Omental fat pad (tissue), 4 donors: Measurements from ENCODE around the gene TRPM3. TPM values are rescaled to one million over a fixed set of nuclear protein-coding genes. Genes with fewer than 3 reads are reported as not detected.

Experiments
- ATAC-seq: fragments of 150-250 bp; one replicate; pipeline ENCODE4 v1.9.1; 2016; ENCODE audit warnings: mild to moderate bottlenecking, moderate library complexity; ENCODE audit not compliant: low FRiP score
- DNase-seq: peaks from one replicate; pipeline ENCODE4 v3.0.0-alpha.2; 2019; ENCODE audit warnings: low spot score
- total RNA-seq, 4 donors: library from RNA; depleted of rRNA; stranded (reverse); fragments of >200 nt; gene quantifications; one replicate each; pipeline ENCODE4 v1.1.0, GENCODE V29; 2016
- TF ChIP-seq, protein P1 (sequence below), 3 donors: fragments of 450-650 bp; IDR thresholded peaks; one replicate each; pipeline ENCODE4 v1.5.1; 2016 to 2017; ENCODE audit warnings: antibody characterized with exemption in 3 of 3, mild to moderate bottlenecking in 3 of 3, moderate library complexity in 2 of 3

TRPM3 gene
- total RNA-seq, 4 donors from 2014 or later = 0.60 to 9.3 (median 1.5) TPM

DNA sequence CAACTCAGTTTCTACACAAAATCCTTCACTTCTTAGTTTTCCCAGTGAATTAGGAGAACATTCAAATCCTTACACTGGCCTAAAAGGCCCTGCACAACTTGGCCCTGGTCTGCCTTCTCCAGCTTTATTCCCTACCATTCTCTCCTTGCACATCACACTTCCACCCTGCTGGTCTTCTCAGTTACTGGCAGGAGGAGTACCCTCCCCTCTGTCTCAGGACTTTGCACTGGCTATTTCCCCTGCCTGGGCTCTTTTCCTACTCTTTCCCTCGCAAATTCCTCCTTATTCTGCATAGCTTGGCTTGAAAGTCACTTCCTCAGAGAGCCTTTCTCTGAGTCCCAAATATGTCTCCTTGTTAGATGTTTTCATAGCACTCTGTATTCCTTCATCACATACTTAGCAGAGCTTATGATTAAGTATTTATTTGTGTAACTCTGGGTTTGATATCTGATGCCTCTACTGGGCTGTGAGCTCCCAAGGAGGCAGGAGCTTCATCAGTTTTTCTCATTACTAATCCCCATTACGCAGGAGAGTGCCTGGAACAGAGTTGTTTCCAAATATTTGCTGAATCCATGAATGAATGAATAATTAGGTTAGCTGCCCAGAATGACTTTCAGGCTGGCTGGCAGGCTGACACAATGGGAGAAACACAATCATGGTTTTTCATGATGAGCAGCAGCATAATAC, 547.1 kb downstream of the TRPM3 start:
- DNase-seq = no peak
- TF ChIP-seq, protein P1, sequence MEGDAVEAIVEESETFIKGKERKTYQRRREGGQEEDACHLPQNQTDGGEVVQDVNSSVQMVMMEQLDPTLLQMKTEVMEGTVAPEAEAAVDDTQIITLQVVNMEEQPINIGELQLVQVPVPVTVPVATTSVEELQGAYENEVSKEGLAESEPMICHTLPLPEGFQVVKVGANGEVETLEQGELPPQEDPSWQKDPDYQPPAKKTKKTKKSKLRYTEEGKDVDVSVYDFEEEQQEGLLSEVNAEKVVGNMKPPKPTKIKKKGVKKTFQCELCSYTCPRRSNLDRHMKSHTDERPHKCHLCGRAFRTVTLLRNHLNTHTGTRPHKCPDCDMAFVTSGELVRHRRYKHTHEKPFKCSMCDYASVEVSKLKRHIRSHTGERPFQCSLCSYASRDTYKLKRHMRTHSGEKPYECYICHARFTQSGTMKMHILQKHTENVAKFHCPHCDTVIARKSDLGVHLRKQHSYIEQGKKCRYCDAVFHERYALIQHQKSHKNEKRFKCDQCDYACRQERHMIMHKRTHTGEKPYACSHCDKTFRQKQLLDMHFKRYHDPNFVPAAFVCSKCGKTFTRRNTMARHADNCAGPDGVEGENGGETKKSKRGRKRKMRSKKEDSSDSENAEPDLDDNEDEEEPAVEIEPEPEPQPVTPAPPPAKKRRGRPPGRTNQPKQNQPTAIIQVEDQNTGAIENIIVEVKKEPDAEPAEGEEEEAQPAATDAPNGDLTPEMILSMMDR (IDR thresholded peaks at IDR 0.05) = no peak
- ATAC-seq = peak; percentile 79

DNA sequence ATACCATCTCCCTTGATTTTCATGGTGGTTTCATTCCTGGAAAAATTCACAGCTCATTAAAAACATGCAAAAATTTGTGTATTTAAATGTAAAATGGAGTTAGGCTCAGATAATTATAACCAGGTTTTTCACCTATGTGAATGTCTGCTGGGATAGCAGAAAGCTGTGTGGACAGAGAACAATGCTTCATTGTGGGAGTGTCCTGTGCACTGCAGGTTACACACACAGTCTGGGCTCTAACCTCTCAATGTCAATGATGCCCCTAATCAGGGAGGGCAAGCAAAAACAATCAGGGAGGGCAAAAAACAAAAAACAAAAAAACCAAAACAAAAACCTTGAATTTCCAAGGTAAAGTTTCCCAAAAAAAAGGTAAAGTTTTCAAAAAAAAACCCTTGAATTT, 548.1 kb downstream of the TRPM3 start:
- TF ChIP-seq, protein P1 (IDR thresholded peaks at IDR 0.05) = no peak
- ATAC-seq (no peak), DNase-seq (no peak)

DNA sequence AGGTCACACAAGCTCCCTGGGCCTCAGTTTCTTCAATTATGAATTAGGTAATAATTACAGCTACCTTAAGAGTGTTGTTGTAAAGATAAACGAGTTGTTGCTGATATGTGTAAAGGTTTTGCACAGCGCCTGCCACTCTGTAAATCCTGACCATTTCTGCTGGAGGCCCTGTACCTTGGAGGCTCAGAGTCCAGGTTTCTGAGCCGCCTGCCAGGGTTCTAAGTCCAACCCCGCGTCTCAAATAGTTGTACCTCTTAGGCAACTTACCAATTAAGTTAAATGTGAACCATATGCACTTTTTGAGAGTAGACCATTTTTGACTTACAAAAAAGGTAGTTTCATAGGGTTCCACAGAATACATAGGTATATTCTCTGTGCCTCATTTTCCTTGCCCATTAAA, 550.2 kb downstream of the TRPM3 start:
- TF ChIP-seq, protein P1 (IDR thresholded peaks at IDR 0.05) = no peak
- DNase-seq (no peak), ATAC-seq (no peak)

DNA sequence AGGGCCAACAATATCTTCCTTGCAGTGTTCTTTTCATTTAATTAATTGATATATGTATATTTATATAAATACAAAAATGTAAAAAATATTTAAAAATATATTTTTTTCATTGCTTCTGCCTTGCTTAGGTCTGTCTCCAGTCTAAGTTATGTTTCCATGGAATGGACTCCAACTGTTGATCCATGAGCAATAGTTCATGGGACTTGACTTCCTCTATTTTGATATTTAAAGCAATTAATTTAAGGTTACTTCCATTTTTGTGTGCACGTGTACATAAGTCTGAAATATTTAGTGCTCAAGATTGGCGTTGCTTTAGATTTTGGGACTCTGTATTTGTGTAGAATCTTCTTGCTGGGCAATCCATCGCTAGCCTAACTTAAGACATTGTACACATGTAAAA, 551.6 kb downstream of the TRPM3 start:
- no peak for ATAC-seq
- no peak for DNase-seq
- TF ChIP-seq, protein P1 (IDR thresholded peaks at IDR 0.05) = no peak

DNA sequence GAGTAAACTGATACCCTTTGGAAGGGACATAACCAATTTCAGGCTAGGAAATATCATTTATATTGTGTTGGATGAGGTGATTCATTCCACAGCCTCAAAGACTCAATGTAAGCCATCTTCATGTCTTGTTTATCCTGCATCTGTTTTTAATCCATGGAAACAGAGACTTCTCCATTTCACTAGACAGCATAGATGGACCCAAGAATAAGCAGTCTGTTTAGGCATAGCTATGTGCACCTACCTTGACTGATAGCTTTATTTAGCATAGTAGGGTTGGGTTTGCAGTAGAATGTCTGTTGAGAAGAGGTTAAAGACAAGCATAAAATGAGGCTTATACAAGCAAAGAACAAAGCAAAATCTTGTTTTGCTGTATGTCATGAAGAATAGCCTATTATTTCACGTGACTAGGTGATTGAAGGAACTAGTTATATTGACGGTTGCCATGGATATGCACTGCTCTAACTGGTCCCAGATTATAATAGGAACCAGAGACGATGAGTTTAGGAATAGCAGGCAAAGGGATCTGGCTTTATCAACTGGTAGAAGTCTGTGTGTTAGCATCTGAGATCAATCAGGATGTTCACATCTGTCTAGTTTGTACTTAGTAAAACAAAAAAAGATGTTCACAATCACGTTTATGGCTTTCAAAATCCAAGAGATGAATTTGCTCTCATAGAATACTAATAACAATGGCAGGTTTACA, 552.2 kb downstream of the TRPM3 start:
- DNase-seq = no peak
- no peak for ATAC-seq
- TF ChIP-seq, protein P1 (IDR thresholded peaks at IDR 0.05) = no peak

DNA sequence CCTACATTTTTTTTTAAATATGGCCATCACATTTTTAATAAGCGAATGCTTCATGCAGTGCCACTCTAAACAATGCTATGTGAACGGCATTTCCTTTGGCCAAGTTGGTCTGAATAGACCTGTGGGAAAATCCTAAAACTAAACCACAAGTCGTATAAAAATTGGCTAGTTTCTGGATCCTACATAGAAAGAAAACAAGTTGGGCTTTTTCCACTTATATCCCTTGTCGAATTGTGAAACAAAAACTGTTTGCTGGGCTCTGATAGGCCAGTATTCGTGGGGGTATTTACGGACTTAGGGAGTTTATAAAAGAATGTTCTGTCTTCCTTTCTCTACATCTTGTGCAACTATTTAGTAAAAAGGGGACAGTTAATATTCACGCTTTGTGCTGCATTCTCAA, 553.9 kb downstream of the TRPM3 start:
- TF ChIP-seq, protein P1 (IDR thresholded peaks at IDR 0.05) = no peak
- DNase-seq (no peak), ATAC-seq (no peak)

DNA sequence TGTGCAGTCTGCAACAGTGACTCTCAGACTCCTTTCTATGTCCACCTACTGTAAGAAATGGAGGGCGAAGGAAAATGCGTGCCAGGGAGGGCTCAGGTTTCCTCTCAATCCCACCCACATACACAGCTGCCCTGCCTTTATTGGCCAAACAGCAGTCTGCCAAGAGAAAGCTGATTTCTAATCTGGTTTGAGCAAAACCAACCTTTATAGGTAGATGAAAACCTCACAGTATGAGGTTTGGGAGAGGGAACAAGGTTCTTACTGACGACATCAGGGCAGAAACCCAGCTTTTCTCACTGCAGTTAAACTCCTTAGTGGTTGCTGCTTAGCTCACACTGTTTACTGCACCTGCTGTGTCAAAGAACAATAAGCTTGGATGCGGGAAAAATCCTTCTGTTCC, 554.7 kb downstream of the TRPM3 start:
- TF ChIP-seq, protein P1 (IDR thresholded peaks at IDR 0.05) = no peak
- no peak for ATAC-seq
- no peak for DNase-seq
